Brain microvascular endothelial cell (primary cell): Measurements from ENCODE around the gene CDC73.
"Not testable (repeated sequence)": the region's sequence is repeated elsewhere in the genome, so short reads cannot be mapped to it uniquely, and the experiment has no call there.

ENCODE experiments used
- DNase-seq: peaks from one replicate; pipeline ENCODE4 v3.0.0-alpha.2; 2020
- H3K27ac ChIP-seq: fragments of 250-450 bp; sonication (Bioruptor Pico); 2 replicates; pipeline ENCODE4 v1.5.1; 2020; ENCODE audit warnings: mild to moderate bottlenecking, moderate library complexity
- H3K27me3 ChIP-seq: fragments of 250-450 bp; sonication (Bioruptor Pico); replicated peaks from 2 replicates; pipeline ENCODE4 v1.5.1; 2020; ENCODE audit warnings: mild to moderate bottlenecking
- H3K36me3 ChIP-seq: fragments of 250-450 bp; sonication (Bioruptor Pico); replicated peaks from 2 replicates; pipeline ENCODE4 v1.5.1; 2020; ENCODE audit warnings: mild to moderate bottlenecking
- H3K4me3 ChIP-seq: 2 replicates; pipeline ENCODE4 v1.5.1; 2011; ENCODE audit warnings: low read depth, mild to moderate bottlenecking, control low read depth, low read length, moderate library complexity
- in situ Hi-C: cut with HindIII; loops from 2 replicates; pipeline ENCODE4 v1.10.0; 2017; ENCODE audit warnings: low sequenced_read_pairs, low pct_ligation_motif_present
- TF ChIP-seq, protein P1 (sequence below): IDR thresholded peaks from 2 replicates; pipeline ENCODE4 v1.5.1; 2011; ENCODE audit warnings: low read depth, mild to moderate bottlenecking, moderate library complexity, low read length, control low read depth, inconsistent platforms; ENCODE audit errors: missing control alignments

The CDC73 gene

GRCh38 chr1:193278968-193279367 lies 157.1 kb downstream of the CDC73 start:
- DNase-seq: no peak
- H3K27me3 ChIP-seq: no peaks in the 10 kb centered on the region
- H3K36me3 ChIP-seq: no peaks in the 10 kb centered on the region
- no peak overlapping the region for H3K4me3 ChIP-seq
- TF ChIP-seq, protein P1, sequence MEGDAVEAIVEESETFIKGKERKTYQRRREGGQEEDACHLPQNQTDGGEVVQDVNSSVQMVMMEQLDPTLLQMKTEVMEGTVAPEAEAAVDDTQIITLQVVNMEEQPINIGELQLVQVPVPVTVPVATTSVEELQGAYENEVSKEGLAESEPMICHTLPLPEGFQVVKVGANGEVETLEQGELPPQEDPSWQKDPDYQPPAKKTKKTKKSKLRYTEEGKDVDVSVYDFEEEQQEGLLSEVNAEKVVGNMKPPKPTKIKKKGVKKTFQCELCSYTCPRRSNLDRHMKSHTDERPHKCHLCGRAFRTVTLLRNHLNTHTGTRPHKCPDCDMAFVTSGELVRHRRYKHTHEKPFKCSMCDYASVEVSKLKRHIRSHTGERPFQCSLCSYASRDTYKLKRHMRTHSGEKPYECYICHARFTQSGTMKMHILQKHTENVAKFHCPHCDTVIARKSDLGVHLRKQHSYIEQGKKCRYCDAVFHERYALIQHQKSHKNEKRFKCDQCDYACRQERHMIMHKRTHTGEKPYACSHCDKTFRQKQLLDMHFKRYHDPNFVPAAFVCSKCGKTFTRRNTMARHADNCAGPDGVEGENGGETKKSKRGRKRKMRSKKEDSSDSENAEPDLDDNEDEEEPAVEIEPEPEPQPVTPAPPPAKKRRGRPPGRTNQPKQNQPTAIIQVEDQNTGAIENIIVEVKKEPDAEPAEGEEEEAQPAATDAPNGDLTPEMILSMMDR: no peak
- in situ Hi-C loops: no loop called here
- no peak overlapping the region for H3K27ac ChIP-seq

DNA sequence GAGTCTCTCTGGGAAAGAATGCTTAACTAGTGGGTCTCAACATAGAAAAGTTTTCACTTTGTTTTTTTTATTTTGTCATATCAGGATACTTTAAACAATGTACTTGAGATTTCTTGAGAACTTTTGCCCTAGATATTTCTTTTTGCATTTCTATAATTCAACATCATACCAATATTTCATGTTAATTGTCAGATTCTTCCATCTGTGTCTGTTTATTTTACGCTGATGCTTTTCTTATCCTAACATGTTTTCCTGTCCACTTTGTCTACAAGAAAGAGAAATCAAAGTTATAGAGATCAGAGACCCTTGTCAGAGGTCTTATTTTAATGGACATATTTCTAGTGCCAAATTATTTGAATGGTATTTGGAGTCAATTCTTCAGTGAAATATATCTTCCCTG lies 160.1 kb downstream of the CDC73 start:
- in situ Hi-C loops: no loop called here
- TF ChIP-seq, protein P1: no peak
- H3K36me3 ChIP-seq: no peaks in the 10 kb centered on the region
- no peak for DNase-seq
- no peaks in the 10 kb centered on the region for H3K27me3 ChIP-seq
- no peak overlapping the region for H3K4me3 ChIP-seq
- H3K27ac ChIP-seq: no peak overlapping the region

GRCh38 chr1:193283016-193283415 lies 161.2 kb downstream of the CDC73 start:
- TF ChIP-seq, protein P1: no peak
- Histone ChIP-seq H3K27ac (no peak overlapping the region), H3K36me3 (no peaks in the 10 kb centered on the region), H3K27me3 (no peaks in the 10 kb centered on the region), H3K4me3 (no peak overlapping the region)
- DNase-seq: peak; percentile 23
- in situ Hi-C loops: no loop called here

DNA sequence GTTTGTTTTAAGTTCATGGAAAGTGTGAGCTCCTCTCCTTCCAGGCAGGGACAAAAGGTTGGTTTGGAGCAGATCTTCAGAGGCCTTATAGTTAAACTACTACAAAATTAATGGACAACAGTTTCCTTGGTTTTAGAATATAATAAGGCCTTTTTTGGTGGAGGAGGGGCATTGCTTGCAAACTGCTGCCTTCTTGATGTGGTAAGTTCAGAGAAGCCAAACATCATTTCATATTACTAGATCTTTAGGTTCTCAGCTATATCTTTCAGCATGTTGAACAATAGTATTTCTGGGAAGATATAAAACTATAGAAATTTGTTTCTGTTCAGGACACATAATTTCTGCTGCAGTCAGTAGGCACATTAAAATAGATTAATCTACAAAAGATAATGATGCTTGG lies 162.4 kb downstream of the CDC73 start:
- Histone ChIP-seq H3K4me3 (no peak overlapping the region), H3K27me3 (no peaks in the 10 kb centered on the region), H3K36me3 (no peaks in the 10 kb centered on the region), H3K27ac (no peak overlapping the region)
- no peak for DNase-seq
- in situ Hi-C loops: no loop called here
- TF ChIP-seq, protein P1: no peak

- Histone ChIP-seq H3K27me3 (no peaks in the 10 kb centered on the region), H3K36me3 (no peaks in the 10 kb centered on the region), H3K4me3 (no peak overlapping the region), H3K27ac (no peak overlapping the region)
- in situ Hi-C loops: no loop called here
- DNase-seq: no peak
- TF ChIP-seq, protein P1: no peak
These were observed 163.8 kb downstream of the CDC73 start for GRCh38 chr1:193285641-193286040.

DNA sequence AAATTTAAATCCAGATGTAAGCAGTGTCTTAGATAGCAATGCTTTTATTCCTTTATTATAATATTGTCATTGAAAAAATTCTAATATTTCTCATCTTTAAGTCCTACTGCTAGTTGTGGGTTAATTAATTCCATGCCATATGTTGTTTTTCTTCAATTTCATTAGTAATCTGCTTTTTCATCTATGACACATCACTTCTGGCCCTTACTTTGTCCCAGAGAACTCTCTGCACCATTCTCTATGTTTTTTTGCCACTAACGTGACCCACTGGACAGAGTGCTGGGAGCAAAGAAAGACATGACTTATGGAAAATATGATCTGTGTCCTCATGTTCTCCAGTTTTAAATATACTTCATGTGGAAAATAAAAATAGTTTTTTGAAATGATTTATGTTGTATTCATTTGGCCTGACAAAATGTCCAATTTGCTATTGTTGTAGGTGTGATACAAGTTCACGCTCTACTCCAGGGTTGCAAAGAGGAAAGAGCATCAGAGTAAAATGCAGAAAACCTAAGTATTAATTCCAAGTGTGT lies 166.8 kb downstream of the CDC73 start:
- H3K36me3 ChIP-seq, H3K27me3 ChIP-seq, H3K27ac ChIP-seq, H3K4me3 ChIP-seq, in situ Hi-C loops: not testable (repeated sequence)
- peak; percentile 37 for DNase-seq
